GM18951 (cell line): ENCODE data around the gene PORCN.

Experiments used
- POLR2A ChIP-seq: IDR thresholded peaks from 4 replicates; pipeline ENCODE4 v1.6.1; 2011; ENCODE audit warnings: mild to moderate bottlenecking; ENCODE audit not compliant: insufficient read length, insufficient read depth; ENCODE audit errors: extremely low read depth
- in situ Hi-C: fragments of 300-500 bp; cut with MboI; formaldehyde crosslinking; loops from one replicate; pipeline ENCODE4 v1.12.0; 2022; ENCODE audit warnings: low sequenced_read_pairs, mixed read lengths, inconsistent platforms; ENCODE audit not compliant: unreplicated experiment

PORCN gene

DNA sequence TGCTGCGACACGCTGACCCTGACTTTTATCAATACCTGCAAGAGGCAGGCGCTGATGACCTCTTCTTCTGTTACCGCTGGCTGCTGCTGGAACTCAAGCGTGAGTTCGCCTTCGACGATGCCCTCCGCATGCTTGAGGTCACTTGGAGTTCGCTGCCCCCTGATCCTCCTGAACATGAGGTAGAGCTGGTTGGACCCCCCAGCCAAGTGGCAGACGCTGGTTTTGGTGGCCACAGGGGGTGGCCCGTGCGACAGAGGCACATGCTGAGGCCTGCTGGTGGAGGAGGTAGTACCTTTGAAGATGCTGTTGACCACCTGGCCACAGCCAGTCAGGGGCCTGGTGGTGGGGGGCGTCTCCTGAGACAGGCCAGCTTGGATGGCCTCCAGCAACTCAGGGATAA, 51.3 kb downstream of the PORCN start:
- TF ChIP-seq POLR2A = no peak
- in situ Hi-C loops = no loop called here

DNA sequence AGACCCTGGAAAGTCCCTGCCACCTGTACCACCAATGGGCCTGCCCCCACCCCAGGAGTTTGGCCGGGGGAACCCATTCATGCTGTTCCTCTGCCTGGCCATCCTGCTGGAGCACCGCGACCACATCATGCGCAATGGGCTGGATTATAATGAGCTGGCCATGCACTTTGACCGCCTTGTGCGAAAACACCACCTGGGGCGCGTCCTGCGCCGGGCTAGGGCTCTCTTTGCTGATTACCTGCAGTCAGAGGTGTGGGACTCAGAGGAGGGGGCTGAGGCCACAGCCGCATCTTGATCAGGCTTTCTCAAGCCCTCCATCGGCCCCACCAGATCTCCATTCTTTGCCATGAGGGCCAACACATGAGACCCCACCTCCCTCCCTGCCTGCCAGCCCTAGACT, 51.9 kb downstream of the PORCN start:
- in situ Hi-C loops = no loop called here
- TF ChIP-seq POLR2A = no peak

DNA sequence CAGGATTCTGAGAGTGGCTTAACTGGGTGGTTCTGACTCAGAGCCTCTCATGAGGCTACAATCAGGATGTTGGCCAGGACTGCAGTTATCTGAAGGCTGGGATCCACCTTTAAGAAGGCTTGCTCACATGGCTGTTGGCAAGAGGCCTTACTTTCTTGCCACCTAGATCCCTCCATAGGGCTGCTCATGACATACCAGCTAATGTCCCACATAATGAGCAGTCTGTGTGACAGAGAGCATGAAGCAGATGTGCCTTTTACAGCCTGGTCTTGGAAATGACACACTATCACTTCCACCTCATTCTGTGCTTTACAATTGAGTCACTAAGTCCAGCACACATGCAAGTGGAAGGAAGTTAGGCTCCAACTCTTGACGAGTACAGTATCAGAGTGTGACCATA, 61.2 kb downstream of the PORCN start:
- in situ Hi-C loops = no loop called here
- TF ChIP-seq POLR2A = no peak
